Naive thymus-derived CD8-positive, alpha-beta T cell (primary cell): ENCODE results near the gene FKBP1A. TPM values are rescaled to one million over a fixed set of nuclear protein-coding genes. Genes with fewer than 3 reads are reported as not detected.
A peak's percentile ranks its signal among the peaks of the same experiment; 100 is the strongest.

Source experiments
- ATAC-seq, 2 donors: fragments of 150-1000 bp; cut with Tn5 transposase in 1 of 2; sonication (Bioruptor Pico), chemical (Tn5 transposase) in 1 of 2; 1 replicate in 1 of 2; 2 replicates in 1 of 2; pipeline ENCODE4 v1.10.0; 2021; ENCODE audit warnings: mild to moderate bottlenecking in 2 of 2, moderate library complexity in 2 of 2
- POLR2A ChIA-PET: fragments of 350-600 bp; sonication (Branson Sonifier 250); formaldehyde crosslinking; loops from one replicate; lab custom pipeline; 2021; ENCODE audit warnings: antibody characterized with exemption; lab: Charles Lee
- DNase-seq, 10 donors: peaks; one replicate each; pipeline versions ENCODE4 v3.0.0 to v3.0.0-alpha.2; 2020 to 2022
- H3K27ac Mint-ChIP-seq, 10 donors: one replicate each; pipeline ENCODE4 v1.8.0; 2020 to 2022; ENCODE audit warnings: mild to moderate bottlenecking in 10 of 10, mixed read lengths in 10 of 10, moderate library complexity in 4 of 10, inconsistent platforms in 1 of 10
- H3K27me3 Mint-ChIP-seq, 5 donors: one replicate each; pipeline ENCODE4 v1.8.0; 2021 to 2022; ENCODE audit warnings: mixed read lengths in 5 of 5
- H3K36me3 Mint-ChIP-seq, 3 donors: one replicate each; pipeline ENCODE4 v1.8.0; 2020 to 2022; ENCODE audit warnings: mixed read lengths in 3 of 3, mild to moderate bottlenecking in 2 of 3, inconsistent platforms in 1 of 3
- H3K4me1 Mint-ChIP-seq, 4 donors: one replicate each; pipeline ENCODE4 v1.8.0; 2021 to 2022; ENCODE audit warnings: mixed read lengths in 4 of 4
- H3K4me3 Mint-ChIP-seq, 10 donors: one replicate each; pipeline ENCODE4 v1.8.0; 2020 to 2022; ENCODE audit warnings: mild to moderate bottlenecking in 10 of 10, mixed read lengths in 10 of 10, moderate library complexity in 6 of 10, inconsistent platforms in 1 of 10
- H3K9me3 Mint-ChIP-seq, 9 donors: one replicate each; pipeline ENCODE4 v1.8.0; 2020 to 2022; ENCODE audit warnings: mixed read lengths in 9 of 9, mild to moderate bottlenecking in 3 of 9, inconsistent platforms in 1 of 9, moderate library complexity in 1 of 9
- polyA plus RNA-seq, 3 donors: library from polyadenylated mRNA; unstranded; fragments of 300-500 nt; fragmentation: Illumina TruSeq; gene quantifications; one replicate each; pipeline ENCODE4 v1.2.3, GENCODE V29; 2021
- total RNA-seq, 8 experiments: library from RNA in 2 of 8; stranded (reverse) in 2 of 8; gene quantifications; one replicate each; pipeline ENCODE4 v1.2.3 and lab custom pipeline; 2021 to 2026

Gene FKBP1A
- total and polyA plus RNA-seq, 5 experiments from 2014 or later, result 47.2 to 79.4 (median 50.4) TPM

DNA sequence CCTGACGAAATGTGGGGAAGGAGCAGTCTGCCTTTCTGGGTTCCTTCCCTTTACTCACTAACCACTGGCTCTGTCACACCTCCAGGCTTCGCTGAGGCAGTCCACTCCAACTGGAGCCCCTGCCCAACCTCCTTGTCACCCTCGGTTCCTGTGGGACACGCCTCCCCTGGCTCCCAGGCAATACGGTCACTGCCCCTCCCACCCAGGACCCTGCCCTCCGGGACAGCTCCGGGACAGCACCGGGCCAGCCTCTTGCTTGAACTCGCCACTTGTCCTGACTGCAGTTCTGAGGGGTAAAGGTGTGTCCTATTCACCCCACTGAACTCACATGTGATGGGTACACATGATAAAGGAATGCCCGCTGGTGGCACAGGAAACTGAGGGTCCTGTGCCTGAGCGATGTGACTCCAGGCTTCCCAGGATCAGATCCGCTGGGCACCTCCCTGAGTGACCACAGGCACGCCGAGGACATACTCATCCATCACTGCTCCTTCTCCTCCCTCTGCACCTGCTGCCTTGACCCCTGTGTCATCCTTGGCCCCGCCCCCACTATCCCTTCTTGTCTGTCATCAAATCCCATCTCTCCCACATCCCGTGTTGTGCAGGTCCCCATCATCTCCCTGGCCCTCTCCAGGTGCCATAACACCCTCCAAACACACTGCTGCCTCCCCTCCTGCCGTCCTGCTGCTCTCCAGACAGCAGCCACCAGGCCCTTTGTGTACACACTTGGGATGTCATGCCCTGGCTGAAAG lies 71.8 kb downstream of the FKBP1A start:
- ATAC-seq (no peak), DNase-seq (no peak)
- POLR2A ChIA-PET, result interaction anchor here (1.2 kb wide), 1 partner anchor 8 kb away, joined by 3 read pairs; no protein-coding TSS in a partner anchor
- no peaks in the 10 kb centered on the region for H3K36me3 Mint-ChIP-seq
- H3K27me3 Mint-ChIP-seq, result no peaks in the 10 kb centered on the region
- H3K4me1 Mint-ChIP-seq, result peaks cover 4 to 13% (median 9%) of the 10 kb centered on the region in 4 donors
- H3K4me3 Mint-ChIP-seq, result no peak overlapping the region
- peak overlapping the region in 4 of 10 donors; percentile 11 to 89 (median 60) for H3K27ac Mint-ChIP-seq
- H3K9me3 Mint-ChIP-seq, result no peaks in the 10 kb centered on the region

DNA sequence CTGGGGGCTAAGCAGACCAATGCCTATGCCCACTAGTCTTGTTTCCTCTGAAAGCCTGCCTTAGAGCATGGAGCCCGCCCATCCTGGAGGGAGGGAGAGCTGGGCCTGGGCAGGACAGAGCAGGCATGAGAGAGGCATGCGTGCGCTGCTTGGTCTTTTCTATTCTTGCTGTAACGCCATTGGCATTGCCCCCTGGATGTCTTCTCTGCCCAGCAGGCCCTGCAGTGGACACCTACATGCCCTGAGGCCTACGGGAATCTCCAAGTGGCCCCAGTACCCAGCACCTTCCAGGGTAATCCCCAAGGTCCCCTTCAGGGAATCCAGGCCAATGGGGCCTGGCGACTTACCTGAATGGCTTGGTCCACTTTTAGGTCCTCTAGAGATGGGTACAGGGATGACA lies 72.8 kb downstream of the FKBP1A start:
- H3K4me1 Mint-ChIP-seq, result peaks cover 4 to 13% (median 9%) of the 10 kb centered on the region in 4 donors
- POLR2A ChIA-PET, result no interaction called here
- no peaks in the 10 kb centered on the region for H3K36me3 Mint-ChIP-seq
- ATAC-seq (no peak), DNase-seq (no peak)
- no peak overlapping the region for H3K4me3 Mint-ChIP-seq
- H3K27me3 Mint-ChIP-seq, result no peaks in the 10 kb centered on the region
- peak overlapping the region in 1 of 10 donors; percentile 72 for H3K27ac Mint-ChIP-seq
- no peaks in the 10 kb centered on the region for H3K9me3 Mint-ChIP-seq

GRCh38 chr20:1319462-1319861 lies 73.4 kb downstream of the FKBP1A start:
- Mint-ChIP-seq H3K36me3 (no peaks in the 10 kb centered on the region), H3K4me1 (peaks cover 4 to 13% (median 9%) of the 10 kb centered on the region in 4 donors), H3K4me3 (no peak overlapping the region), H3K27ac (peak overlapping the region in 1 of 10 donors; percentile 2), H3K27me3 (no peaks in the 10 kb centered on the region), H3K9me3 (no peaks in the 10 kb centered on the region)
- no peak for DNase-seq
- POLR2A ChIA-PET, result no interaction called here
- ATAC-seq, result no peak

DNA sequence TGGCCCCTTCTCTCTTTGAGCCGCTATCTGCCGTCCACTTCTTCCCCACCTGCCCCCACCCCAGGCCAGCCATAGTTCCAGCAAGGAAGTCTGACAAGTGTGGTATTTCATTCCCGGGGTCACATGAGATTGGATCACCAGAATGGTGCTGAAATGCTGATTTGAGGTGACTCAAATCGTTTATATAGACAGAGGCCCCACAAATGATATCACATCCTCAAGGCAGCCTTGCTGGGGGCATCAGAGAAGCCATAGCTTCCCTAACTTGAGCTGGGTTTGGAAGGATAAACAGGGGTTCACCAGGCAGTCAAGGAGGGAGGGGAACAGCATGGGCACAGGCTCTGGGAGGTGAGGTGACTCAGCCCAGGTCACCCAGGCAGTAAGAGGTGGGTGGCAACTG lies 73.8 kb downstream of the FKBP1A start:
- no peaks in the 10 kb centered on the region for H3K27me3 Mint-ChIP-seq
- peaks cover 4 to 13% (median 8%) of the 10 kb centered on the region in 4 donors for H3K4me1 Mint-ChIP-seq
- H3K4me3 Mint-ChIP-seq, result no peak overlapping the region
- no peaks in the 10 kb centered on the region for H3K9me3 Mint-ChIP-seq
- POLR2A ChIA-PET, result no interaction called here
- no peaks in the 10 kb centered on the region for H3K36me3 Mint-ChIP-seq
- ATAC-seq (no peak), DNase-seq (no peak)
- peak overlapping the region in 3 of 10 donors; percentile 10 to 70 (median 22) for H3K27ac Mint-ChIP-seq

Other genes with a start within 250 kb of the FKBP1A start
- gene TMEM74B, start 208.1 kb downstream of the FKBP1A start, total RNA-seq, result not detected
- gene TMEM74B, start 208.1 kb downstream of the FKBP1A start, polyA plus RNA-seq, result not detected
- under 1 TPM; 0.68 to 0.85 TPM for gene C20orf202, start 189.6 kb downstream of the FKBP1A start, total RNA-seq
- gene C20orf202, start 189.6 kb downstream of the FKBP1A start, polyA plus RNA-seq, result not detected
- under 1 TPM in 1 of 2 experiments, not detected in 1; 0.49 TPM for gene RAD21L1, start 167.0 kb downstream of the FKBP1A start, total RNA-seq
- gene RAD21L1, start 167.0 kb downstream of the FKBP1A start, polyA plus RNA-seq, result not detected
- 10 to 100 TPM; 25.7 to 26.6 TPM for gene SNPH, start 126.8 kb downstream of the FKBP1A start, total RNA-seq
- gene SNPH, start 126.8 kb downstream of the FKBP1A start, polyA plus RNA-seq, result 10 to 100 TPM in 1 of 3 donors, 1 to 10 TPM in 2; 5.2 to 13.5 (median 6.3) TPM
- 1 to 10 TPM; 2.7 to 3.3 TPM for gene SDCBP2, start 63.9 kb downstream of the FKBP1A start, total RNA-seq
- 1 to 10 TPM in 1 of 3 donors, under 1 TPM in 2; 0.81 to 1.5 (median 0.98) TPM for gene SDCBP2, start 63.9 kb downstream of the FKBP1A start, polyA plus RNA-seq
- 10 to 100 TPM; 70.3 to 72.6 TPM for gene NSFL1C, start 73.8 kb upstream of the FKBP1A start, total RNA-seq
- gene NSFL1C, start 73.8 kb upstream of the FKBP1A start, polyA plus RNA-seq, result 10 to 100 TPM; 68.1 to 82.8 (median 77.0) TPM
- not detected for gene SIRPB2, start 98.4 kb upstream of the FKBP1A start, total RNA-seq
- not detected for gene SIRPB2, start 98.4 kb upstream of the FKBP1A start, polyA plus RNA-seq
- gene SIRPD, start 164.7 kb upstream of the FKBP1A start, total RNA-seq, result under 1 TPM; 0.39 to 0.58 TPM
- gene SIRPD, start 164.7 kb upstream of the FKBP1A start, polyA plus RNA-seq, result under 1 TPM in 2 of 3 donors, not detected in 1; 0.22 to 0.25 TPM
- 10 to 100 TPM; 13.3 to 14.8 TPM for gene SIRPB1, start 227.0 kb upstream of the FKBP1A start, total RNA-seq
- gene SIRPB1, start 227.0 kb upstream of the FKBP1A start, polyA plus RNA-seq, result 1 to 10 TPM in 2 of 3 donors, under 1 TPM in 1; 0.23 to 6.1 (median 3.3) TPM